H1 (cell line): ENCODE measurements around the gene ISY1. TPM values are rescaled to one million over a fixed set of nuclear protein-coding genes. Genes with fewer than 3 reads are reported as not detected.

Source experiments
- CTCF ChIA-PET: fragments of 300-600 bp; sonication (Branson Sonifier 250); formaldehyde crosslinking; loops from one replicate; lab custom pipeline; 2021; ENCODE audit not compliant: partially characterized antibody; lab: Charles Lee
- POLR2A ChIA-PET: fragments of 300-600 bp; sonication (Branson Sonifier 250); formaldehyde crosslinking; loops from one replicate; lab custom pipeline; 2021; ENCODE audit warnings: inconsistent platforms; ENCODE audit not compliant: partially characterized antibody; lab: Charles Lee
- DNase-seq, 2 experiments: peaks; one replicate each; pipeline versions ENCODE4 v3.0.0 to v3.0.0-alpha.2; 2010 to 2022; ENCODE audit warnings: low spot score in 2 of 2, low read depth in 1 of 2, mixed read lengths in 1 of 2
- FAIRE-seq: peaks from 2 replicates; lab custom pipeline; 2011; peaks lifted over from hg19 to GRCh38; lab: Jason Lieb, UNC
- H2AFZ ChIP-seq: 2 replicates; pipeline ENCODE4 v1.8.1; 2012; ENCODE audit warnings: low read length, inconsistent platforms
- H2AK5ac ChIP-seq: 2 replicates; pipeline ENCODE4 v1.6.1; 2013; ENCODE audit warnings: low read depth, low read length
- H2BK120ac ChIP-seq: replicated peaks from 2 replicates; pipeline ENCODE3; 2013; ENCODE audit warnings: low read depth, low read length, inconsistent platforms
- H2BK12ac ChIP-seq: 2 replicates; pipeline ENCODE4 v1.6.1; 2013; ENCODE audit warnings: low read depth, low read length
- H2BK15ac ChIP-seq: 2 replicates; pipeline ENCODE4 v1.6.1; 2013; ENCODE audit warnings: low read length
- H2BK20ac ChIP-seq: 2 replicates; pipeline ENCODE4 v1.6.1; 2013; ENCODE audit warnings: low read length
- H2BK5ac ChIP-seq: 2 replicates; pipeline ENCODE4 v1.6.1; 2013; ENCODE audit warnings: low read depth, low read length
- H3K14ac ChIP-seq: 2 replicates; pipeline ENCODE4 v1.6.1; 2013; ENCODE audit warnings: inconsistent platforms; ENCODE audit not compliant: insufficient read length
- H3K18ac ChIP-seq: 2 replicates; pipeline ENCODE4 v1.6.1; 2013; ENCODE audit warnings: low read length; ENCODE audit errors: extremely low read depth
- H3K23ac ChIP-seq: 2 replicates; pipeline ENCODE4 v1.6.1; 2013; ENCODE audit warnings: inconsistent platforms; ENCODE audit not compliant: insufficient read length
- H3K23me2 ChIP-seq: 2 replicates; pipeline ENCODE4 v1.6.1; 2013; ENCODE audit warnings: low read depth, low read length
- H3K27ac ChIP-seq: 2 replicates; pipeline ENCODE4 v1.6.1; 2011; ENCODE audit warnings: low read depth, low read length, inconsistent platforms
- H3K27me3 ChIP-seq, 4 experiments: replicated peaks in 1 of 4; 1 replicate in 1 of 4; 2 replicates in 3 of 4; pipeline versions ENCODE4 v1.6.1 to v1.8.1; 2011 to 2013; ENCODE audit warnings: low read length in 3 of 4, mild to moderate bottlenecking in 3 of 4, inconsistent platforms in 2 of 4, mixed read lengths in 2 of 4, moderate library complexity in 1 of 4; ENCODE audit not compliant: control insufficient read depth in 3 of 4, insufficient read depth in 3 of 4; ENCODE audit errors: extremely low read depth in 1 of 4
- H3K36me3 ChIP-seq, 4 experiments: 2 replicates each; pipeline versions ENCODE4 v1.6.1 to v1.8.1; 2011 to 2013; ENCODE audit warnings: mild to moderate bottlenecking in 4 of 4, low read length in 3 of 4, moderate library complexity in 2 of 4, control low read depth in 1 of 4, inconsistent platforms in 1 of 4; ENCODE audit not compliant: insufficient read depth in 4 of 4, control insufficient read depth in 2 of 4
- H3K4ac ChIP-seq: replicated peaks from 2 replicates; pipeline ENCODE3; 2013; ENCODE audit warnings: low read length, low read depth, mixed read lengths, inconsistent platforms; ENCODE audit not compliant: insufficient read length
- H3K4me1 ChIP-seq, 4 experiments: replicated peaks in 1 of 4; 1 replicate in 1 of 4; 2 replicates in 3 of 4; pipeline versions ENCODE4 v1.6.1 to v1.8.1; 2011 to 2013; ENCODE audit warnings: low read length in 3 of 4, inconsistent platforms in 2 of 4, mixed read lengths in 1 of 4; ENCODE audit not compliant: insufficient read depth in 4 of 4, control insufficient read depth in 3 of 4
- H3K4me2 ChIP-seq, 2 experiments: 2 replicates each; pipeline versions ENCODE4 v1.6.1 to v1.8.1; 2011 to 2013; ENCODE audit warnings: low read depth in 2 of 2, low read length in 2 of 2, control low read depth in 1 of 2, inconsistent platforms in 1 of 2, mild to moderate bottlenecking in 1 of 2; ENCODE audit not compliant: insufficient read depth in 1 of 2
- H3K4me3 ChIP-seq, 4 experiments: fragments of 200-600, 300-600 bp in 1 of 4; sonication (generic), shearing (Covaris generic), sonication (Bioruptor Twin) in 1 of 4; 2 replicates each; pipeline versions ENCODE4 v1.5.1 to v1.8.1; 2011 to 2016; ENCODE audit warnings: low read length in 4 of 4, low read depth in 3 of 4, control low read depth in 2 of 4, inconsistent platforms in 2 of 4, mild to moderate bottlenecking in 2 of 4, mixed read lengths in 1 of 4, moderate library complexity in 1 of 4; ENCODE audit not compliant: insufficient read depth in 2 of 4; ENCODE audit errors: extremely low read depth in 1 of 4
- H3K56ac ChIP-seq: replicated peaks from 2 replicates; pipeline ENCODE3; 2013; ENCODE audit warnings: low read depth, mild to moderate bottlenecking, mixed read lengths, low read length, inconsistent platforms; ENCODE audit not compliant: insufficient read length
- H3K79me1 ChIP-seq: 2 replicates; pipeline ENCODE4 v1.6.1; 2013; ENCODE audit warnings: low read depth, low read length, control low read depth
- H3K79me2 ChIP-seq, 2 experiments: 2 replicates each; pipeline versions ENCODE4 v1.6.1 to v1.8.1; 2012 to 2013; ENCODE audit warnings: low read length in 2 of 2, mild to moderate bottlenecking in 2 of 2, inconsistent platforms in 1 of 2; ENCODE audit not compliant: insufficient read depth in 2 of 2, control insufficient read depth in 1 of 2
- H3K9ac ChIP-seq, 4 experiments: replicated peaks in 1 of 4; 1 replicate in 1 of 4; 2 replicates in 3 of 4; pipeline versions ENCODE4 v1.6.1 to v1.8.1; 2011 to 2013; ENCODE audit warnings: low read depth in 3 of 4, low read length in 3 of 4, control low read depth in 2 of 4, mild to moderate bottlenecking in 2 of 4, moderate library complexity in 2 of 4, inconsistent platforms in 1 of 4; ENCODE audit errors: extremely low read depth in 1 of 4
- H3K9me3 ChIP-seq, 2 experiments: 2 replicates each; pipeline versions ENCODE4 v1.6.1 to v1.8.1; 2012 to 2013; ENCODE audit warnings: mild to moderate bottlenecking in 2 of 2, moderate library complexity in 2 of 2, control low read depth in 1 of 2, inconsistent platforms in 1 of 2, low read depth in 1 of 2, low read length in 1 of 2, mixed read lengths in 1 of 2; ENCODE audit not compliant: insufficient read depth in 2 of 2
- H4K20me1 ChIP-seq, 2 experiments: replicated peaks in 1 of 2; 2 replicates each; pipeline versions ENCODE3 to v1.8.1; 2011 to 2013; ENCODE audit warnings: inconsistent platforms in 2 of 2, low read length in 2 of 2, mild to moderate bottlenecking in 1 of 2; ENCODE audit not compliant: insufficient read depth in 2 of 2, control insufficient read depth in 1 of 2
- H4K5ac ChIP-seq: 2 replicates; pipeline ENCODE4 v1.6.1; 2013; ENCODE audit warnings: low read length, low read depth, mixed read lengths, inconsistent platforms; ENCODE audit not compliant: insufficient read length
- H4K8ac ChIP-seq: 2 replicates; pipeline ENCODE4 v1.8.0; 2013; ENCODE audit warnings: mild to moderate bottlenecking, moderate library complexity, low read length, inconsistent platforms; ENCODE audit not compliant: insufficient read depth; ENCODE audit errors: extremely low read depth
- H4K91ac ChIP-seq: replicated peaks from 2 replicates; pipeline ENCODE3; 2013; ENCODE audit warnings: low read length, mixed read lengths, inconsistent platforms; ENCODE audit not compliant: insufficient read length
- CTBP2 ChIP-seq: IDR thresholded peaks from 2 replicates; pipeline ENCODE4 v1.7.0; 2011; ENCODE audit warnings: borderline replicate concordance, mild to moderate bottlenecking, moderate library complexity, mixed read lengths, low read length; ENCODE audit not compliant: insufficient read depth, insufficient read length
- WGBS, 2 experiments: shearing (Covaris generic) in 1 of 2; methylation state at CpG; one replicate each; pipeline versions ENCODE4 v1.1.6 to v1.1.7; 2013 to 2015; ENCODE audit warnings: low lambda C conversion rate in 2 of 2, mixed read lengths in 2 of 2, inconsistent platforms in 1 of 2, low coverage in 1 of 2, missing lambda C conversion rate in 1 of 2; ENCODE audit not compliant: insufficient replicate concordance in 2 of 2, insufficient coverage in 1 of 2, insufficient read length in 1 of 2; ENCODE audit errors: extremely low coverage in 1 of 2, missing lambda C conversion rate in 1 of 2; 5-methylcytosine and 5-hydroxymethylcytosine counted together
- polyA plus RNA-seq, 7 experiments: library from polyadenylated mRNA; depleted of rRNA in 3 of 7; stranded (reverse) in 5 of 7; unstranded in 2 of 7; fragments of >200 nt in 5 of 7; fragments of 200-250 nt in 2 of 7; gene quantifications; 1 replicate in 5 of 7; 2 replicates in 1 of 7; 4 replicates in 1 of 7; pipeline versions ENCODE4 v1.2.1 to v1.2.3, GENCODE V29; 2011 to 2013; ENCODE audit warnings: missing spikeins in 2 of 7, mixed read lengths in 2 of 7
- total RNA-seq: library from RNA; stranded (reverse); fragmentation: NEBNext Ultra II Directional; extraction: Animal tissue kit (Norgen Biotek cat#: 25700); gene quantifications from 2 replicates; pipeline ENCODE4 v1.2.1, GENCODE V29; 2021
- TF ChIP-seq, protein P1 (sequence below): IDR thresholded peaks from 2 replicates; pipeline ENCODE4 v1.6.1; 2011; ENCODE audit warnings: low read depth, mild to moderate bottlenecking, low read length; ENCODE audit not compliant: insufficient read depth

The ISY1 gene
- total and polyA plus RNA-seq, 2 of the 8 experiments (the other 6 are each of a cell fraction or from before 2014, with no cell fraction given) = 16.6 to 38.7 TPM

- Histone ChIP-seq H3K4ac (no peak overlapping the region), H3K18ac (no peak overlapping the region), H3K4me2 (no peak overlapping the region), H3K14ac (no peak overlapping the region), H3K79me1 (no peaks in the 10 kb centered on the region), H2BK5ac (no peak overlapping the region), H2BK20ac (no peak overlapping the region), H2BK12ac (no peak overlapping the region), H3K23ac (no peak overlapping the region), H3K23me2 (no peaks in the 10 kb centered on the region), H3K79me2 (no peaks in the 10 kb centered on the region), H4K8ac (peak overlapping the region; percentile 89; the same call in 1 of the 2 replicates), H3K9me3 (no peaks in the 10 kb centered on the region), H2AFZ (no peak overlapping the region), H3K4me3 (no peak overlapping the region), H3K27ac (no peak overlapping the region), H3K27me3 (0 out of 7 replicates have a peak, but pooled peaks cover 0 to 3% (median 0%) of the 10 kb centered on the region in 4 experiments), H4K91ac (no peak overlapping the region), H3K56ac (no peak overlapping the region), H3K9ac (no peak overlapping the region), H3K4me1 (no peaks in the 10 kb centered on the region), H4K5ac (no peak overlapping the region), H2BK120ac (no peak overlapping the region), H4K20me1 (no peaks in the 10 kb centered on the region), H2BK15ac (no peak overlapping the region), H2AK5ac (no peak overlapping the region), H3K36me3 (peaks cover 0 to 3% (median 0%) of the 10 kb centered on the region in 4 experiments; a peak in 2 of 8 replicates)
- no peak for DNase-seq
- 88% methylated on average over 8 of the region's 8 CpGs; no CpG with 5 or more reads in 1 of the 2 experiments for WGBS, 2 experiments
- CTCF ChIA-PET = interaction anchor here (0.6 to 4.0 kb wide), 4 partner anchors 16 to 120 kb away, joined by 3 to 38 read pairs (median 10); no protein-coding TSS in a partner anchor
- FAIRE-seq = no peak
- TF ChIP-seq, protein P1, sequence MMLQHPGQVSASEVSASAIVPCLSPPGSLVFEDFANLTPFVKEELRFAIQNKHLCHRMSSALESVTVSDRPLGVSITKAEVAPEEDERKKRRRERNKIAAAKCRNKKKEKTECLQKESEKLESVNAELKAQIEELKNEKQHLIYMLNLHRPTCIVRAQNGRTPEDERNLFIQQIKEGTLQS = no peak
- TF ChIP-seq CTBP2 = no peak
- POLR2A ChIA-PET = interaction anchor here (1.0 to 1.1 kb wide), 3 partner anchors 9 to 140 kb away, joined by 3 to 4 read pairs (median 3); no protein-coding TSS in a partner anchor
These were observed 73.6 kb downstream of the ISY1 start for GRCh38 chr3:129087138-129087702.
